ENCODE measurements around the gene EFCAB11. TPM values are rescaled to one million over a fixed set of nuclear protein-coding genes. Genes with fewer than 3 reads are reported as not detected.

EFCAB11 gene
- total and polyA plus RNA-seq, 9 donors = 1.9 to 14.8 (median 5.2) TPM

GRCh38 chr14:89963288-89963978, 8.9 kb upstream of the EFCAB11 start:
- Histone ChIP-seq H3K27ac (no peak overlapping the region), H3K36me3 (no peaks in the 10 kb centered on the region), H3K4me1 (ENCODE audit: insufficient read depth) (no peaks in the 10 kb centered on the region), H3K27me3 (no peaks in the 10 kb centered on the region), H3K9me3 (no peaks in the 10 kb centered on the region), H3K4me3 (no peak overlapping the region)
- intact Hi-C loops (cut with DNase I) = no loop called here
- no peak for DNase-seq
- TF ChIP-seq CTCF (IDR thresholded peaks at IDR 0.05) (no peak), EP300 (IDR thresholded peaks at IDR 0.05) (no peak), POLR2A (IDR thresholded peaks at IDR 0.05) (no peak)
- 93 to 96% (median 93%) methylated on average over 10 of the region's 10 CpGs for WGBS, 3 donors

- Histone ChIP-seq H3K27me3 (no peaks in the 10 kb centered on the region), H3K4me1 (ENCODE audit: insufficient read depth) (peaks cover 4% of the 10 kb centered on the region), H3K36me3 (no peaks in the 10 kb centered on the region), H3K4me3 (no peak overlapping the region), H3K27ac (no peak overlapping the region), H3K9me3 (no peaks in the 10 kb centered on the region)
- no peak for DNase-seq
- intact Hi-C loops (cut with DNase I) = no loop called here
- 83 to 84% (median 83%) methylated on average over 3 of the region's 3 CpGs for WGBS, 3 donors
- TF ChIP-seq EP300 (IDR thresholded peaks at IDR 0.05) = no peak
- TF ChIP-seq CTCF (IDR thresholded peaks at IDR 0.05) = no peak
- TF ChIP-seq POLR2A (IDR thresholded peaks at IDR 0.05) = no peak
Observed at GRCh38 chr14:89960914-89961313, 6.4 kb upstream of the EFCAB11 start.

- no peak for DNase-seq
- H3K4me1 ChIP-seq (ENCODE audit: insufficient read depth) = peaks cover 4% of the 10 kb centered on the region
- no peaks in the 10 kb centered on the region for H3K27me3 ChIP-seq
- no peak for TF ChIP-seq EP300 (IDR thresholded peaks at IDR 0.05)
- TF ChIP-seq POLR2A (IDR thresholded peaks at IDR 0.05) = no peak
- no peak for TF ChIP-seq CTCF (IDR thresholded peaks at IDR 0.05)
- no peaks in the 10 kb centered on the region for H3K36me3 ChIP-seq
- no peak overlapping the region for H3K4me3 ChIP-seq
- H3K9me3 ChIP-seq = no peaks in the 10 kb centered on the region
- 92 to 95% (median 94%) methylated on average over 3 of the region's 3 CpGs for WGBS, 3 donors
- intact Hi-C loops (cut with DNase I) = no loop called here
- no peak overlapping the region for H3K27ac ChIP-seq
Observed at GRCh38 chr14:89959853-89960445, 5.4 kb upstream of the EFCAB11 start.

- Histone ChIP-seq H3K4me1 (ENCODE audit: insufficient read depth) (peaks cover 4% of the 10 kb centered on the region), H3K27me3 (no peaks in the 10 kb centered on the region), H3K4me3 (no peak overlapping the region), H3K9me3 (no peaks in the 10 kb centered on the region), H3K27ac (no peak overlapping the region), H3K36me3 (no peaks in the 10 kb centered on the region)
- DNase-seq = no peak
- intact Hi-C loops (cut with DNase I) = no loop called here
- 84 to 94% (median 85%) methylated on average over 1 of the region's 1 CpG for WGBS, 3 donors
- TF ChIP-seq EP300 (IDR thresholded peaks at IDR 0.05) (no peak), CTCF (IDR thresholded peaks at IDR 0.05) (no peak), POLR2A (IDR thresholded peaks at IDR 0.05) (no peak)
Observed at GRCh38 chr14:89958966-89959365, 4.4 kb upstream of the EFCAB11 start.

Measured in ovary (tissue), 9 donors.